GM04503 (cell line): ENCODE results near the gene TUBB2B.
"Not testable (repeated sequence)": the region's sequence is repeated elsewhere in the genome, so short reads cannot be mapped to it uniquely, and the experiment has no call there.

ENCODE experiments used
- DNase-seq: peaks from one replicate; pipeline ENCODE4 v3.0.0-alpha.2; 2012; ENCODE audit warnings: low read depth

TUBB2B gene

GRCh38 chr6:3258201-3258600, 30.7 kb upstream of the TUBB2B start:
- DNase-seq, result no peak

- DNase-seq, result no peak
These were observed 26.1 kb upstream of the TUBB2B start for GRCh38 chr6:3253597-3253961.

DNA sequence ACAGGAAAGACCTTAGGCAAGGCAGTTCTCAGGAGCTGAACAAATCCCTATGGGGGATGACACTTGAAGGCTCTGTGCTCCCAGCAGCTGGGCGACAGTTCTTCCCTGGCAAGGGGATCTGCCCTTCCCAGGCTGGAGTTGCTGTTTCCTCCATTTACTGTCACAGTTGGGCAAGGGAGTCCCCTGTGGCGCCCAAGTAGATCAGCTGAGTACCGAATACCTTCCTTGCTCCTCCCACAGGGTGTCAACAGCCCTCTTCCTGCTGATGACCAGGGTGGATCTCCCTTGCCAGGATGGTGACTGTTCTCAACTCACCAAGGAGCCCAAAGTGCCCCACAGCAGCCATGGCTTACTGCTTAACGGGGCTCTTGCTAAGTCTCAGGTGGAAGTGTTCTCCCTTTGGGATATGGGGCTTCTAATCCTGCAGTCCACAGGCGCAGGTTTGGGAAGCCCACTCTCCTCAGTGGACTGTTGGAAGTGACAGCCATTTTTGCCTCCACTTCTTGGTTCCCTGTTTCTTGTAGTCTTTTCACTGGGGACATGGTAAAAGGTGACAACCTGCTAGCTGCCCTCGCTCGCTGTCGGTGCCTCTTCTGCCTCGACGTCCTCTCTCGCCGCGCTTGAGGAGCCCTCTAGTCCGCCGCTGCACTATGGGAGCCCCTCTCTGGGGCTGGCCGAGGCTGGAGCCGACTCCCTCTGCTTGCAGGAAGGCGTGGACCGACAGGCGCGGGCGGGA, 25.6 kb upstream of the TUBB2B start:
- DNase-seq, result no peak

DNA sequence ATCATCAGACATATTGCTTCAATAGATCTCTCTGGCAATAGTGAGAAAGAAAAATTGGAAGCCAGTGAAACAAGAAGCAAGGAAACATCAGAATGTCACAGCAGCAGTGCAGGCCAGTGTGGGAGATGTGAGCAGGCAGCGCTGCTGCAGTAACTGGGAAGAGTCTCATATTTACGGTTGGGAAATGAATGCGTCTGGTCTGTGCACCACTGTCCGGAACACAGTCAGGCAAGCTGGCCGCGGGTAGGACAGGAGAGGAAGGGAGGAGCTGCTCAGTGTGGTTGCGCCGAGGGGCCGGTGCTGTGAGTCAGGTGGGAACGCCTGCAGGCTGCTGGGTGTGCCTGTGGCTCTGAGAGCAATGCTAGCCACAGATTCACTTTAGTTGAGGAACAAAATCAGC, 24.9 kb upstream of the TUBB2B start:
- DNase-seq, result no peak

DNA sequence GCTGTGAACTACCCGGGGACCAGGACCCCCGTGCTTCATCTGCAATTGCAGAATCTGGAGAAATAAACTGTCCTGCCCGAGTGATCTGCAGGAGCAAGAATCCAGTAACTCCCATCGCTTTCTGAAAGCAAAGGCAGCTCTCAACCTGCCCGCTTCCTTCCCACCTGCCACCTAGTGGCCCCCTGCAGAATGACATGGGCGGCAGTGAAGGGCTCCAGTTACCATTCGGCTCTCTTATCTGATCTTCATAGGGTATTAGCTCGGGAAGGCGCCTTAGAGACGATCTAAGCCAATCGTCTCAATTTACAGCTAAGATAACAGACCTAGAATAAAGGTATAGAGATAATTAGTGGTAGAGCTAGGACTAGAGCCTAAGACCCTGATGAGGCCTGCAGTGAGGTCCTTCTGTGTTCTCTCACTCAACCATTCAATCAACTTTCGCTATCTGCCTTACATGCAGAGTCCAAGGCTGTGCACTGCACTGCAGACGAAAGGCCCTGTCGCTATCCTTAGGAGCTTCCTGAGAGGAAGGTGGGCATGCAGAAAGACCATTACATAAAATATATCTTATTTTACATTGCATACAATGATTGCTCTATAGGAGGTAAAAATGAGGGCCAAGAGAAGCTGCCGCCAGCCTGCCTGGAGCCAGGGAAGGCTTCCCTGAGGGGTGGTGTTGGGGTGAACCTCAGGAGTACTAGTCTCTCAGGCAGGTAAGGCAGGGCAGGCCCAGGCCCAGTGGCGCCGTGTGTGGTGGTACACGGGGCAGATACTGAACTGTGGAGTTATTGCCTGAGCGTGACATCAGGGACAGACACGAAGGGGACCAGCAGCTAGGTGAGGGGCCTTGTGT, 24.2 kb upstream of the TUBB2B start:
- DNase-seq, result no peak

GRCh38 chr6:3250231-3250675, 22.8 kb upstream of the TUBB2B start:
- no peak for DNase-seq

GRCh38 chr6:3249821-3250220, 22.4 kb upstream of the TUBB2B start:
- DNase-seq, result no peak

GRCh38 chr6:3247255-3248146, 20.0 kb upstream of the TUBB2B start:
- no peak for DNase-seq

GRCh38 chr6:3245216-3245615, 17.8 kb upstream of the TUBB2B start:
- no peak for DNase-seq

- not testable (repeated sequence) for DNase-seq
These were observed 17.3 kb upstream of the TUBB2B start for GRCh38 chr6:3244832-3245161.

DNA sequence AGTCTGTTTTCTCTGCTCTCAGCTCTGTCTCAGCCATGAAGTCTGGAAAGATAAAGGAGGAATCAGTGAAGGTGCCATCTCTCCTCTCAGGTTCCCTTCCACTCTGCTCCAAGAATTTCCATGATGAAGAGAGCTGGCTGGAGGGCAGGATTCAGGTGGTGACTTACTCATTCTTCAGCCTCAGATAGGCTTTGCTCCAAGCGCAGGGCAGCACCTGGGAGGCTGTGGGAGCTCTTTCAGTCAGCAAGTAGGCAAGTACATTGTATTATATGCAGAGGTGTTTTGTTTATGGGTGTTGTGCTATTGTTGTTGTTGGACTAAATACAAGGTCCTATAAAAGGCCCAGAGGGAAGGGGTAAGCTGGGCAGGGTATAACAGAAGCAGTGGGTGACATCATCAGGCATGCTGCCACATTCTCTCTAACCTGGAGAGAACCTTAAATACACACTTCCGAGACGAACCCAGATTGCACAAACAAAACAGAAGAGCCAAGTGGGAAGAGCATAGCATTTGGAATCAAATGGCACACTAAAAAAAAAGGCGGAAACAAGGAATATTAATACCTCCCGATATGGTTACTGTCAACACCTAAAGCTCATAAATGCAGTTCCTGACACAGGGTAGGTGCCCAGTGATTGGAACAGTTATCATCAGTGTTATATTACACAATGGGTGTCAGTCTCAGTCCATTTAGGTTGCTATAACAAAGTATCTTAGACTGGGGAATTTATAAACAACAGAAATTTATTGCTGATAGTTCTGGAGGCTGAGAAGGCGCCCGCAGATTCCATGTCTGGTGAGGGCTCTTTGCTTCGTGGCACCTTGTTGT, 16.8 kb upstream of the TUBB2B start:
- no peak for DNase-seq

- no peak for DNase-seq
These were observed 15.3 kb upstream of the TUBB2B start for GRCh38 chr6:3242768-3243167.

DNA sequence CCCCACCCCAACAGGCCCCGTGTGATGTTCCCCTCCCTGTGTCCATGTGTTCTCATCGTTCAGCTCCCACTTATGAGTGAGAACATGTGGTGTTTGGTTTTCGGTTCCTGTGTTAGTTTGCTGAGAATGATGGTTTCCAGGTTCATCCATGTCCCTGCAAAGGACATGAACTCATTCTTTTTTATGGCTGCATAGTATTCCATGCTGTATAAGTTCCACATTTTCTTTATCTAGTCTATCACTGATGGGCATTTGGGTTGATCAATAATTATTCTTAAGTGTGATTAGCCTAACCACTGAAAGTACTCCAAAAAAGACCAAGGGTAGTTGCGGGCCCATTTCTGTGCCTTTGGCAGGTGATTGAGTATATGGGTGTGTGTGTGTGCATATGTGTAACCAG, 14.3 kb upstream of the TUBB2B start:
- DNase-seq, result not testable (repeated sequence)

GRCh38 chr6:3240595-3240994, 13.1 kb upstream of the TUBB2B start:
- DNase-seq, result no peak

- no peak for DNase-seq
These were observed 11.8 kb upstream of the TUBB2B start for GRCh38 chr6:3239110-3239830.

DNA sequence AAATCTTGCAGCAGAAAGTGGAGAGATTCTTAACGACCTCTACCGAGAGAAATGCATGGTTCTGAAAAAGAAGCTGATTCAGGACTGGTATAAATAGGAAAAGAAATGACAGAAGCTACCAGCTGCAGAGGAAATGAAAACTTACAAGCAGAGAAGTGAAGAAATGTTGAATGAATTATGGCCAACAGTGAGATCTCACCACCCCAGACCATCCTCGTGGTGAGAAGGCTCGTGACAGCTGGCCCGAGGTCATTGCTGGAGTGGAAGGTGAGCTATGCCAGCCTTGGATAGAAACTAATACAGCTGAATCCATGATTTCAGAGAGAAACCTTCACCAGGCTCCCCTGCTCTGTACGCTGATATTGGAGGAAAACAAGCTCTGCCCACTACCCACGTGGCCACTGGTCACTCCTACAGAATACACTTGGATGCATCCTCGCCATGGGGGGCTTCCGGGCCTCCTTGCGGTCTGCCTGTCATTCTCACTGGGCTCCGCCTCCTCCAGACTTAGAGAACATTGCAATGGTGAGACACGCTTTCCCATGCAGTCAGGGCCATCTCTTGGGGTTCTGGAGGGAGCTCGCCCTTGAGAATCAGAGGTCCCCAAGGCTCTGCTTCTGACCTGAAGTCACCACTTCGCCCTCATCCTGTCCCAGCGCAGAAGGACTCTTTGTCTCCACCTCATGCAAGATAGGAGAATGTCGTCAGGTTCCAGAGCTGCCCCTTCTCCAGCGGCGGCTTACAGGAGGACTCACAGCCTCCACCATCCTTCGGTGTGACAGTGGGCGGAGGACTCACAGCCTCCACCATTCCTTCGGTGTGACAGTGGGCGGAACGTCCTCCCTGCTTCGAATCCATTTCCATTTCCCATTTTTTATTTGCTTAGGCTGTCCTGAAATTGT, 10.6 kb upstream of the TUBB2B start:
- no peak for DNase-seq

DNA sequence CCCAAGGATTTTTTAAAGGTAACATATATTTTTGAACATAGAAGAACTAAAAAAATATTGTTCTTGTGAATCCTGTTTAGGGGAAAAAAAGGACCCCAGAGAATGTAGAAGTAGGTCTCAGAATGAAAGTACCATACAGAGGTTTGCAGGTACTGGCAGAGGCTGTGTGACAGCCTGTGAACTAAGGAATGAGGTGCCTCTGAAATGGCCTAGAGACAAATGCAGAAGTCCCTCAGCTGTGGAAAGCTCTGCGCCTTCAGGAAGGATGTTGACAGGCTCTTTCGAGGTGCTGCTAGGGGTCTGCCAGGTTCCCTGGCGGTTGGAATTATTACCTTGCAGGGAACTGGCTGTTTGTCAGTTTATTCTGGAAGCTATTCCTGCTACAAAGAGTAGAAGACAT, 8.6 kb upstream of the TUBB2B start:
- no peak for DNase-seq

DNA sequence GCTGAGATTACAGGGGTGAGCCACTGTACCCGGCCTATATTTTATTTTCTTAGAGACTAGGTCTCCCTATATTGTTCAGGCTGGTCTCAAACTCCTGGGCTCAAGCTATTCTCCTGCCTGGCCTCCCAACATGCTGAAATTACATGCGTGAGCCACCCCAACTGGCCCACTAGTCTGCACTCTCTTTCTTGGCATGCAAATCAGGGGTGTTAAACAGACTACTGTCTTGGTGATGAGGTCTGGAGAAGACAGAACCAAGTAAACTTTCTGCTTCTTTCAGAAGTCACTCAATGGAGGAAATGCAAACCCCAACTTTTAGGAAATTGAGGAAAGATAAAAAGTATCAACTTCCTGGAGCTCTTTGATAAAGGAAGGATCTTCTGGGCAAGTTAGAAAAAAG, 8.0 kb upstream of the TUBB2B start:
- no peak for DNase-seq

DNA sequence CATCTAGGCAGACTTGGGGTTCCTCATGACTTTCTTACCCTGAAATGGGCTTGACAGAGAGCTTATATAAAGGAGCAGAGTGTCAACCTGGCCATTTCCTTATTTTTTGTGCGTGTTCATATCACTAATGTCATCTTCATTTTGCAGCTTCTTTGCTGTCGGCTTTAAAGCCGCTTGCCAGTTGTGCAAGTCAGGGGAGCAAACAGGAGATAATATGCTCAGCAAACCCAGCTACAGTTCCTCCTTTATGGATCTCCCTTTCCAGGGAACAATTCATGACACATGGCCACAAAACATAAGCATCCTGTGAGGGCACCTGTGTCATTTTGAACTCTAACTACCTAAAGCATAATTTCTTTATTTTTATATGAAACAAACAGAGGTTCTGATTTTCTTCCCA, 6.5 kb upstream of the TUBB2B start:
- no peak for DNase-seq

DNA sequence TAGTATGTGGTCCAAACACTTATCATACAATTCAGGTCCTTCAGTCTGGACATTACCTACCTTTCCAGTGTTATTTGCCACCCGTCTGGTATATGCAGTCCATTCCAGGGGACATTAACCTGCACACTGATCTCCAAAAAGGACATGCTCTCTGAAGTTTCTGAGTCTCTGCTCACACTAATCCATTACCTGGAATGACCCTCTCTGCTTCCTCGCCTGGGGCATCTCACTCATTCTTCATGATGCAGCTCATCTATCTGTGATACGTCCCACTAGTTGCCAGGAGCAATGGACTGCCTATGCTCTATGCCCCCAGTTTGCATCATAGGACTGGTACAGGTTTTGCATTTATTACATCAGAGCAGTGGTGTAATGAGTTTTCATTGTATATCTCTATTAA, 5.9 kb upstream of the TUBB2B start:
- DNase-seq, result no peak
